Measurements from ENCODE around the gene SLC27A2.

SLC27A2 gene

DNA sequence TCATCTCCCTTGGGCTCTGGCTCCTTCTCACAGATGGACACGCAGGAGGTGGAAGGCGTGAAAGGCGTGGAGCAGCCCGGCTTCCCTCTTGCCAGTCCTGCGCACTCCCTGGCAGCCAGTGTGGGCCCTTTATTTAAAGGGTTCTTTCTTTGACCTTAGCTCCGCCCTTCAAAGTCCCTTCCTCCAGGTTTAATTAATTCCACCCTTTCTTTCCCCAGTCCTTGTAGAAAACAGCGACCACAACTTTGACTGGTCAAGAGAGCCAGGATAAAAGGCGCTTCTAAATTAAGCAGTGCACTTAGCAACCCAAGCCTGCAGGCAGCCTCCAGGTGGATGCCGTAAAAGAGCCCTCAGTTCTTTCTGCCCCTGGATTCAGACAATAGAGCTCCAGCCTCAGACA, 83.6 kb downstream of the SLC27A2 start, which contains the start of gene HDC:
TSS of gene HDC (minus strand) at position 107 of the 400 bp plus-strand sequence. CDS start at position 4, 103 bp downstream.
- no CpG with 5 or more reads among the region's 9 CpGs for WGBS (ENCODE audit: insufficient coverage, insufficient read length)

DNA sequence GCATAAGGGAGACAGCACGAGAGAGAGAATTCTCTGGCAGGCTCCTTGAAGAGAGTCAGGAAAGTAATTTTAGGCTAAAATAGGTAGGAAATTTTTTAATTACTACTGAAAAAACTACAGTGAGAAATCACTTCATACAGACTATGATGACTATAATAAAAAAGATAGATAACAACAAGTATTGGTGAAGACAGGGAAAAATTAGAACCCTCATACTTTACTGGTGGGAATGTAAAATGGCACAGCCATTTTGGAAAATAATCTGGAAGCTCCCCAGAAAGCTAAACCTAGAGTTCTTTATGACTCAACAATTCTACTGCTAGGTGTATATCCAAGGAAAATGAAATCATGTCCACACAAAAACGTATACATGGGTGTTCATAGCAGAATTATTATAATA, 85.6 kb downstream of the SLC27A2 start:
- H3K27ac ChIP-seq (ENCODE audit: low read length), result no peak overlapping the region
- H3K36me3 ChIP-seq (ENCODE audit: control insufficient read depth, insufficient read depth, low read length), result no peaks in the 10 kb centered on the region
- no peaks in the 10 kb centered on the region for H3K27me3 ChIP-seq (ENCODE audit: control insufficient read depth, insufficient read depth, low read length)
- no peaks in the 10 kb centered on the region for H3K9me3 ChIP-seq (ENCODE audit: control insufficient read depth, insufficient read depth, low read length)
- no peak for DNase-seq (ENCODE audit: low read depth, low spot score)
- H3K4me3 ChIP-seq (ENCODE audit: low read length), result no peak overlapping the region
- WGBS (ENCODE audit: insufficient coverage, insufficient read length), result no CpG with 5 or more reads among the region's 2 CpGs
- H3K4me1 ChIP-seq (ENCODE audit: control insufficient read depth, insufficient read depth, low read length), result no peaks in the 10 kb centered on the region

More for the DNA sequence above, 83.6 kb downstream of the SLC27A2 start, which contains the start of gene HDC:
- Histone ChIP-seq H3K4me1 (ENCODE audit: control insufficient read depth, insufficient read depth, low read length) (no peaks in the 10 kb centered on the region), H3K27ac (ENCODE audit: low read length) (no peak within 1 kb of the TSS), H3K4me3 (ENCODE audit: low read length) (no peak within 1 kb of the TSS), H3K36me3 (ENCODE audit: control insufficient read depth, insufficient read depth, low read length) (no peaks in the 10 kb centered on the region), H3K27me3 (ENCODE audit: control insufficient read depth, insufficient read depth, low read length) (no peaks in the 10 kb centered on the region), H3K9me3 (ENCODE audit: control insufficient read depth, insufficient read depth, low read length) (no peaks in the 10 kb centered on the region)
- DNase-seq (ENCODE audit: low read depth, low spot score), result no peak

DNA sequence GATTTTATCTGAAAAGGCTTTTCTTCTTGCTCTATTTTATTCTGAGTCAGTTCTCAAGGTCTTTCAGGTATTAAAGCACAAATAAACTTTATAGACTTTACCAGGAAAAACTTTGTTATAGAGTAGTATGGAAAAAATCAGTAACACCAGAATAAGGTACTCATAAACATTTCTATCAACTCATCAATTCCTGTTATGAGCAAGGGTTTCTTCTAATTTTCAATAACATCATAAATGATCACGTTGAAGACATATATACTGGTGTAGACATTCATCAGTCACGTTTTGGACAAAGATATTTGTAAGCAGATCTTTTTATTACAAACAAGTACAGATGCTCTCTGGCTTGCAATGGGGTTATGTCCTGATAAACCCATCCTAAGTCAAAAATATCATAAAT, 93.1 kb downstream of the SLC27A2 start:
- Histone ChIP-seq H3K27me3 (ENCODE audit: control insufficient read depth, insufficient read depth, low read length) (no peaks in the 10 kb centered on the region), H3K4me1 (ENCODE audit: control insufficient read depth, insufficient read depth, low read length) (no peaks in the 10 kb centered on the region), H3K36me3 (ENCODE audit: control insufficient read depth, insufficient read depth, low read length) (no peaks in the 10 kb centered on the region), H3K27ac (ENCODE audit: low read length) (no peak overlapping the region), H3K9me3 (ENCODE audit: control insufficient read depth, insufficient read depth, low read length) (no peaks in the 10 kb centered on the region), H3K4me3 (ENCODE audit: low read length) (no peak overlapping the region)
- no CpG with 5 or more reads among the region's 2 CpGs for WGBS (ENCODE audit: insufficient coverage, insufficient read length)
- DNase-seq (ENCODE audit: low read depth, low spot score), result no peak

DNA sequence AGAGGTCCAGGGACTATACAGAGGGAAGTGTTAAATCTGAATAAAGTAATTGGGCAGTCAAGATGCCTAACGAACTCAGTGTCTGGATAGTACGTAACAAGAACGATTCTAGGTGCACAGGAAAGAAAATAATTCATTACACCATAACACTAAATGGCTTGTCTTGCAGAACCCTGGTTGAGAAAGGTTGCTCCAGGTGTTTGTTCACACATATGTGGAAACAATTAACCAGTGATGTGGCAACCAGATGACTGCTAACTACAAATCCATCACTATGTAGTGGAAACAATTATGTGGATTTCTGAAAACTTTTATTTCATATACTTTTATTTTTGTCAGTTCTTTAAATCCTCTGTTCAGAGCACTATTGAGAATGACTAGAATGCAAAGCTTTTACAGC, 93.9 kb downstream of the SLC27A2 start:
- H3K36me3 ChIP-seq (ENCODE audit: control insufficient read depth, insufficient read depth, low read length), result no peaks in the 10 kb centered on the region
- no peak overlapping the region for H3K4me3 ChIP-seq (ENCODE audit: low read length)
- no peaks in the 10 kb centered on the region for H3K27me3 ChIP-seq (ENCODE audit: control insufficient read depth, insufficient read depth, low read length)
- H3K4me1 ChIP-seq (ENCODE audit: control insufficient read depth, insufficient read depth, low read length), result no peaks in the 10 kb centered on the region
- no peaks in the 10 kb centered on the region for H3K9me3 ChIP-seq (ENCODE audit: control insufficient read depth, insufficient read depth, low read length)
- WGBS (ENCODE audit: insufficient coverage, insufficient read length), result no CpG with 5 or more reads among the region's 3 CpGs
- no peak for DNase-seq (ENCODE audit: low read depth, low spot score)
- H3K27ac ChIP-seq (ENCODE audit: low read length), result no peak overlapping the region

DNA sequence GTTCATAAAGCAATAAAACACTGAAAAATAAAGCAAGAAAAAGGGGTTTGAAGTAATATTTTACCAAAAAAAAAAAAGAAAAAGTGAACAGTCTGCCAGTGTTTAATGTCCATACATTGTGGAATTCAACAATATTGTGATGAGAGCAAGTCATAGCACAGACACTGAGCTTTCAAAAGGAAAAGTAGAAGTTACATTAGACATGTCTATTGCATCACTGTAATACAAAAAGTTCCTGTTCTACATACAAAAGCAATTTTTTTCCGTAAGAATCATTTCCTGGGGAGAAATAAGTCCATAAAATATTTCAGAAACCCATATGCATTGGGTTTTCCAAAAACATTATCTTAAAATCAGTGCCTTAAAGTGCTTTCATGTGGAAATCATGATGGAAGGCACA, 95.4 kb downstream of the SLC27A2 start:
- Histone ChIP-seq H3K4me3 (ENCODE audit: low read length) (no peak overlapping the region), H3K4me1 (ENCODE audit: control insufficient read depth, insufficient read depth, low read length) (no peaks in the 10 kb centered on the region), H3K36me3 (ENCODE audit: control insufficient read depth, insufficient read depth, low read length) (no peaks in the 10 kb centered on the region), H3K27ac (ENCODE audit: low read length) (no peak overlapping the region), H3K9me3 (ENCODE audit: control insufficient read depth, insufficient read depth, low read length) (no peaks in the 10 kb centered on the region), H3K27me3 (ENCODE audit: control insufficient read depth, insufficient read depth, low read length) (no peaks in the 10 kb centered on the region)
- DNase-seq (ENCODE audit: low read depth, low spot score), result no peak
- no CpG with 5 or more reads among the region's 1 CpG for WGBS (ENCODE audit: insufficient coverage, insufficient read length)

DNA sequence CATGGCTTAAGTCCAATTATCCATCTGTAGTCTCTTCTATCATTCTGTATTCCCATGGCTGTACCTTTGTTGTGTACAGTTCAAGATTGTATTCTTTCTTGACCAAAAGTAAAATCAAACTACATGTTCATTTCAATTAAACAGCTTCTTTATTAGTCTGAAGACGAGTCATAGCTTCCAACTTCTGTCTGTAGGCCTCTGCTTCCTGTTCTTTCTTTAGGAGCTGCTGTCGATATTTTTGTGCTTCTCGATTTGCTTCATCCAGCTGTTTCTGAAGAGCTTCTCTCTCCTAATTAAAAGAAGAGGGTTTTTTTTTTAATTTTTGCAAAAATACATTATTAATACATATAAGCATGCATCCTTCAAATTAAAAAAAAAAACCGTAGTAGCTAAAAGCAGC, 96.5 kb downstream of the SLC27A2 start:
- H3K27ac ChIP-seq (ENCODE audit: low read length), result no peak overlapping the region
- no peaks in the 10 kb centered on the region for H3K9me3 ChIP-seq (ENCODE audit: control insufficient read depth, insufficient read depth, low read length)
- WGBS (ENCODE audit: insufficient coverage, insufficient read length), result no CpG with 5 or more reads among the region's 4 CpGs
- no peaks in the 10 kb centered on the region for H3K4me1 ChIP-seq (ENCODE audit: control insufficient read depth, insufficient read depth, low read length)
- H3K27me3 ChIP-seq (ENCODE audit: control insufficient read depth, insufficient read depth, low read length), result no peaks in the 10 kb centered on the region
- no peaks in the 10 kb centered on the region for H3K36me3 ChIP-seq (ENCODE audit: control insufficient read depth, insufficient read depth, low read length)
- H3K4me3 ChIP-seq (ENCODE audit: low read length), result no peak overlapping the region
- DNase-seq (ENCODE audit: low read depth, low spot score), result no peak

DNA sequence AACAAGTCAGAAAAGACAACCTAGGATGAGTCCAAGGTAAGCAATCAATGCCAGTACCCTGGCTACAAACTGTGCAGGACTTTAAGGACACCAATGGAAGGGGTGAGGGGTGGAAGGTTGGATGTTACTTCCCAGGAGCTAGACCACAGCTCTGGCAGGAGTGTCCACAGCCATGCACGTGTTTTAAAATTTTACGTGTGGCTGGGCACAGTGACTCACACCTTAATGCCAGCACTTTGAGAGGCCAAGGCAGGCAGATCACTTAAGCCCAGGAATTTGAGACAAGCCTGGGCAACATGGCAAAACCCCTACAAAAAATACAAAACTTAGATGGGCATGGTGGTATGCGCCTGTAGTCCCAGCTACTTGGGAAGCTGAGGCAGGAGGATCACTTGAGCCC, 98.3 kb downstream of the SLC27A2 start:
- H3K4me3 ChIP-seq (ENCODE audit: low read length), result no peak overlapping the region
- no peaks in the 10 kb centered on the region for H3K36me3 ChIP-seq (ENCODE audit: control insufficient read depth, insufficient read depth, low read length)
- H3K4me1 ChIP-seq (ENCODE audit: control insufficient read depth, insufficient read depth, low read length), result no peaks in the 10 kb centered on the region
- no peaks in the 10 kb centered on the region for H3K27me3 ChIP-seq (ENCODE audit: control insufficient read depth, insufficient read depth, low read length)
- no peak overlapping the region for H3K27ac ChIP-seq (ENCODE audit: low read length)
- DNase-seq (ENCODE audit: low read depth, low spot score), result no peak
- WGBS (ENCODE audit: insufficient coverage, insufficient read length), result no CpG with 5 or more reads among the region's 3 CpGs
- no peaks in the 10 kb centered on the region for H3K9me3 ChIP-seq (ENCODE audit: control insufficient read depth, insufficient read depth, low read length)

DNA sequence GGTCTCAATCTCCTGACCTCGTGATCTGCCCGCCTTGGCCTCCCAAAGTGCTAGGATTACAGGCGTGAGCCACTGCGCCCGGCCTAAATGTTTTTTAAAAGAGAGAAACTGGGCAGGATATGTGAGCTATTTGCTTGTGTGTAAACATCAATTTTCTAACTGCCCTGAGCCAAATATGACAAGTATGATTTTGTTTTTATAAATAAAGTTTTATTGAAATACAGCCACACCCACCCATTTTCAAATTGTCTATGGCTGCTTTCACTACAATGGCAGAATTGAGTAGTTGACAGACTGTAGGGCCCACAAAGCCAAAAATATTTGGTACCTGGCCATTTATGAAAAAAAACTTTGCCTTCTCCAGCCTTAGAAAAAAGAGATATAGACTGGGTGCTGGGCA, 99.4 kb downstream of the SLC27A2 start:
- Histone ChIP-seq H3K4me1 (ENCODE audit: control insufficient read depth, insufficient read depth, low read length) (no peaks in the 10 kb centered on the region), H3K36me3 (ENCODE audit: control insufficient read depth, insufficient read depth, low read length) (no peaks in the 10 kb centered on the region), H3K9me3 (ENCODE audit: control insufficient read depth, insufficient read depth, low read length) (no peaks in the 10 kb centered on the region), H3K4me3 (ENCODE audit: low read length) (no peak overlapping the region), H3K27me3 (ENCODE audit: control insufficient read depth, insufficient read depth, low read length) (no peaks in the 10 kb centered on the region), H3K27ac (ENCODE audit: low read length) (no peak overlapping the region)
- no CpG with 5 or more reads among the region's 5 CpGs for WGBS (ENCODE audit: insufficient coverage, insufficient read length)
- DNase-seq (ENCODE audit: low read depth, low spot score), result no peak

Data from iPS DF 6.9 (cell line).